GM19397 (cell line): ENCODE measurements around the gene TOMM22.
"Not testable (repeated sequence)": the region's sequence is repeated elsewhere in the genome, so short reads cannot be mapped to it uniquely, and the experiment has no call there.

Experiments used
- ATAC-seq: cut with Tn5 transposase; IDR thresholded peaks from one replicate; pipeline ENCODE4 v1.9.1; 2021; ENCODE audit warnings: mild to moderate bottlenecking, moderate library complexity; ENCODE audit not compliant: unreplicated experiment

The TOMM22 gene

DNA sequence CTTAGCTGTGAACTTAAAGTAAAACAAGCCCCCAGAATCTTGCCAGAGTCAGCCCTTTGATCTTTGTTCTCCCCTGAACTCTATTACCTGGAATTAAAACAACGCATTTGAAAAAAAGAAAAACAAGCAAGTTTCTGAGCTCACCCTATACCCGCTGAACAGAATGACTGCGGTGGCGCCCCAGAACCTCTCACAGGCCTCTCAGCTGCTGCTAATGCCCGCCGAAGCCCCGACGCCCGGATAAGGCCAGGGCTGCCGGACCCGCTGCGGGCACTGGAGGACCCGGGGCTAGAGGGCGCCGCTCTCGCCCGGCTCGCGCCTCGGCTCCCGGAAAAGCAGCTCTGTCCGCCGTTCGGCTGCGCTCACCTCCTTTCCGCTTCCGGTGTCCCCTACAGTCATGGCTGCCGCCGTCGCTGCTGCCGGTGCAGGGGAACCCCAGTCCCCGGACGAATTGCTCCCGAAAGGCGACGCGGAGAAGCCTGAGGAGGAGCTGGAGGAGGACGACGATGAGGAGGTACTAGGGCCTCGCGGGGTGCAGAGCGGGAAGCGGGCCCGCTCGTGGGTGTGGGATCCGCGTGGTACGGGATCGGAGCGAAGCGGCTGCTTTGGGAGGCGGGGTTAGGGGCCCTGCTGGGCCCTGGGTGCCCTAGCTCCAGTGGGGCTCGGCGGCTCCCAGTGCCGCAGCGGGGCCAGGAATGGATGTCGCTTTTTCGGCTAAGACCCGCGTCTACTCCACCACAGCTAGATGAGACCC is at the start of gene TOMM22:
Gene TOMM22, plus strand, starts transcription at position 376 of the 754 bp plus-strand sequence. Its CDS starts 22 bp downstream, at position 398.
- peak; percentile 94 for ATAC-seq

DNA sequence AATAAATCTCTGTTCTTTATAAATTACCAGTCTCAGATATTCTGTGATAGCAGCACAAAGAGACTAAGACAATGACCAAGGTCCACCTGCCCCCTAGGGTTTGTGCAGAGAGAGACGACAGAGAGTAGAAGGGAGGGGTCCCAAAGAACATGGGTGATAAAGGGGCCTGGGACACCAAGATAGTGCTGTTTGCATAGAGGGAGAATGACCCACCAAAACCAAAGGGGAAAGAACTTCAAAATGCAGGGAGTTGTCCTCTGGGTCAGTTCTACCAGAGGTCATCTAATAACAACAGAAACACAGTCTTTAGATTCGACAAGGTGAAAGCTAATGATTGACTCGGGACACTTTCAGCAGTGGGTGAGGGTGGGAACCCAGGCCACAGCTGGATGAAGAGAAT is 49.2 kb upstream of the TOMM22 start:
- ATAC-seq = no peak

DNA sequence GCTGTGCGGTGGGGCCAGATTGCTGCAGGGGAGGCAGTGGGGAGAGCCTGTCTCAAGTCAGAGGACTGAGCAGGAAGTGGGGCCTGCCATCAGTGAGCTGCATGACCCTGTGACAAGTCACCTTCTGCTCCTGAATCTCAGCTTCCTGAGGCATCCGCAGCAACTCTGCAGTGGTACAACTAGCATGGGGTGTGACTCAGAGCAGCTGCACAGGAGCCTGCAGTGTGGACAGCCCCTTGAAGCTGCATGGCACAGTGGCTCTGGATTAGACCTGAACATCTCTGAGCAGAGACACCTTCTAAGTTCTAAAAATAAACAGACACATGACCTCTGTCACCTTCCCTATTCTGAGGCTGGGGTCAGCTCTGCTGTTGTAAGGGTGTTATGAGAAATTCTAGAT is 43.5 kb upstream of the TOMM22 start:
- no peak for ATAC-seq

DNA sequence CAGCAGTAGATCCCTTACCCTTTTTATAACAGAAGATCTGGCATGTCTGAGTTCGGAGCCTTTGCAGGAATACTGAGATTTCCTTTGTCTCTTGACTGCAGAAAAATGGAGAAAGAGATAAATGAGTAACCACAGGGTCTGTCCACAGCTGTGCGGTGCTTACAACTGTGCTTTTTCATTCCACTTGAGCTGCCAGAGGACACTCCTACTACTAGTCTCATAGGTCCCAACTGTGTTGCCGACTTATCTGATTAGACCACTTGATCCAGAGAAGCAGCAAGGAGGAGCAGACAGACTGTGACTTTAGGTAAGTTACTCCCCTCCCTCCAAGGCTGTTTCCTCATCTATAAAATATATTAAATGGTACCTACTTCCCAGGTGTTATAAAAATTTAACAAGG is 43.0 kb upstream of the TOMM22 start:
- no peak for ATAC-seq

DNA sequence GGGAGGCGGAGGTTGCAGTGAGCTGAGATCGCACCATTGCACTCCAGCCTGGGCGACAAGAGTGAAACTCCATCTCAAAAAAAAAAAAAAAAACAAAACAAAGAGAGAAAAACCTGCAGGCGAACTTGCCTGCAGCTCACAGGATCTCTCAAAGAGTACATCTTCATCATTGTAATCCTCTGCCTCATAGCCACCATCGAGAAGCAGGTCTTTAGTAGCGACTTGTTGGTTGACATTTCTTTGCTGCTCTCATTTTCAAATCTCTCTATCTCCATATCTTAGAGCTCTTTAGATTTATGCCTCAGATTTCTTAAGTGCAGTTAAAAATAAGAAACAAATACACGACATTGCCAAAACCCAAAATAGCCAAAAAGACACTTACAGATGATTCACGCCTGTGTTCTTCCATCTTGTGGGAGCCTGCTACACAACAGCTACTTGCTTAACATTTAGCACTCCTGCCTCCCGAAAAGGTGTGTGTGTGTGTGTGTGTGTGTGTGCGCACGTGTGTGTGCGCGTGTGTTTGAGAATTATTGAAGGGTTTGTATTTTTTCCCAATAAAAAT is 40.2 kb upstream of the TOMM22 start:
- ATAC-seq = no peak

DNA sequence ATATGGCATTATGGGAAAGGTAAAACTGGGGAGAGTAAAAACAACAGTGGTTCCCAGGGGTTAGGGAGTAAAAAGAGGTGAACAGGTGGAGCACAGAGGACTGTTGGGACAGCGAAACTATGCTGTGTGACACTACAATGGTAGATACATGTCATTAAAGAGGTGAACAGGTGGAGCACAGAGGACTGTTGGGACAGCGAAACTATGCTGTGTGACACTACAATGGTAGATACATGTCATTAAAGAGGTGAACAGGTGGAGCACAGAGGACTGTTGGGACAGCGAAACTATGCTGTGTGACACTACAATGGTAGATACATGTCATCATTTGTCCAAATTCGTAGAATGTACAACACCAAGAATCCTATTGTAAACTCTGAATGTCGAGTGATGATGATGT is 37.5 kb upstream of the TOMM22 start:
- not testable (repeated sequence) for ATAC-seq

DNA sequence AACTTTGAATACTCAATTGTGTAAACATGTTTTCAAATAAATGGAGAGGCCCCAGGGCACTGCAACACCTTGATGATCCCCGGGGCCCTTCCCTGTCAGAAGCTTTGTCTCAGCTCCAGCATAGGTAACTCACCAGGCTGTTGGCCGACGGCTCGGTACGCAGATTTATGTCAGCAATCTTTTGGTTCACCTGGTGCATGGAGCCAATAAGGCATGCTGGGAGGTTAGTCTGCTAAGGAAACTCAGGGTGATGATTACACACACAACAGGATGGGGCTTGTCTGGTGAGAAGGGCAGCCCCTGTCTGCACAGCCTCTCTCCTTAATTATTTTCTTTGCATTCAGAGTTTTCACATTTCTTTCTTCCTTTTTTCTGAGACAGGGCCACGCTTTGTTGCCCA is 36.3 kb upstream of the TOMM22 start:
- ATAC-seq = no peak

DNA sequence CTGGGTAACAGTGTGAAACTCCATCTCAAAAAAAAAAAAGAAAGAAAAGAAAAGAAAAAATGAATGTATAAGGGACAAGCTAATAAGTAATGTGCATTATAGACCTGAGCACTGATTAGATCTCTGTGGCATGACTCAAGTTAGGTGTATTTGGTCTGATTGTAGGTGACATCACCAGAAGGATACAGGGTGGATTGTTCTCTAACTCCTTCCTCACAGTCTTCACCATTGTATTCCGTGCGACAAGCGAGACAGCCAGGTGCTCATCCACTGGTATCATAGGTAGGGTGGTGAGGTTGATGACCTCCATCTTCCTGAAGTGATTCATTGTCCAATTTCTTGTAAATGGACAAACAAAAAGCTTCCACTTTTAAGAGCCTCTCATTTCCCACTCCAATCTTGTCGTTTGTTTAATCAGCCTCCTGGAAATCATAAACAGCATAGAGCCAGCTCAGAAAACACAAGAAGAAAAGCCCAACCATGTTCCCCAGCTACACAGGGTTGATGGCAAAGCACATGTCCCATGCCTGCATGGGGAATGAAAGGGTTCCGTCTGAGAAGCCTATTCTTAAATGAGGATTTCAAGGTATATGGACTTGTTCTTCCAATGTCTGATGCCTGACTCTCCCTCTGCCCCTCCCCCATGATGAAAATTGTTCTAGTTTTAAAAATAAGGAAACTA is 31.8 kb upstream of the TOMM22 start:
- no peak for ATAC-seq

DNA sequence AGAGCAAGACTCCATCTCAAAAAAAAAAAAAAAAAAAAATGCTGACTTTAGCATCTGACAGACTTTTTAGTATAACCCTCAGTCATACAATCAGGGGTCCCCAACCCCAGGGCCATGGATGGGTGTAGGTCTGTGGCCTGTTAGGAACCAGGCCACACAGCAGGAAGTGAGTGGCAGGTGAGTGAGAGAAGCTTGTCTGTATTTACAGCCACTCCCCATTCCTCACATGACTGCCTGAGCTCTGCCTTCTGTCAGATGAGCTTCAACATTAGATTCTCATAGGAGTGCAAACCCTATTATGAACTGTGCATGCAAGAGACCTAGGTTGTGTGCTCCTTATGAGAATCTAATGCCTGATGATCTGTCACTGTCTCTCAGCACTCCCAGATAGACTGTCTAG is 28.9 kb upstream of the TOMM22 start:
- ATAC-seq = no peak

DNA sequence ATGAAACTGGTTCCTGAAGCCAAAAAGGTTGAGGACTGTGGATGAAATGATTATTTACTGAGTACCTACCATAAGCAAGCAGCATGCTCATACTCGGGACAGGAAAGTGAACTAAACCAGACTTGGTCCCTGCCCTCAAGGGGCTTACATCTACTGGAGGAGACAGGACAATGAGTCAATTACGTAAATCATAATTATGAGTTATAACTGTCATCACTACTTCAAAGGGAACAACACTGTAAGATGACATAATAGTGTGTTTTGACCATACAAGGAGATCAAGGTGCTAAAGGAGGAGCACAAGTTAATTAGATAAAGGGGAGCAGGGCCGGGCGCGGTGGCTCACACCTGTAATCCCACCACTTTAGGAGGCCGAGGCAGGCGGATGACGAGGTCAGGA is 28.0 kb upstream of the TOMM22 start:
- no peak for ATAC-seq

DNA sequence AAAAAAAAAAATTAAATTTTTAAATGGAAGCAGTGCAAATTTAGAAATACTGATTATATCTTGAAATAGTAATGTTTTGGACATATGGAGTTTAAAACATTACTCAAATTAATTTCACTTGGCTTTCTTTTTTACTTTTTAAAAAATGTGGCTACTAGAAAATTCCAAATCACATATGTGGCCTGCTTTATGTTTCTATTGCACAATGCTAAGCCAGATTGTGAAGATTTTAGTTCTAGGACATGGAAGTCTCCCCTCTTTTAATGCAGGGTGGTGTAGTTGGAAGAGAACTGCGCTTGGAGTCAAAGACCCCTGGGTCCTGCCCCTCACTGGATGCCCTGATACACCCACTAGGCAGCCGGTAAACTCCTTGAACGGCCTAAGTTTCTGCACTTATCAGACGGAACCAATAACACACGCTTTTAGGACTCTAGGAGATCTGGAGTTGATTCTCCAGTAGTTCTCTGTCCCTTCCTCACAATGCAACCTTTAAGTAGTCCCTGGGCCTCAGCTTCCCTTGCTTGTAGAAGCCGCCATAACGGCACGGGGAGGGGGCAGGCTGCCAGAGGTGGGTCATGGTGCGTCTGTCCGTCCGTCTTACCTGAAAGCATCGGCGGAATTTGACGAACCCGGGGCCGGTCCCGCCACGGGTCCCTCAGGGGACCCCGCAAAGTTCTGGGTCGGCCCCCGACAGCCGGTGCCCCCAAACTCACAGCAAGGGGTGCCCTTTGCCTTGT is 26.1 kb upstream of the TOMM22 start:
- no peak for ATAC-seq

DNA sequence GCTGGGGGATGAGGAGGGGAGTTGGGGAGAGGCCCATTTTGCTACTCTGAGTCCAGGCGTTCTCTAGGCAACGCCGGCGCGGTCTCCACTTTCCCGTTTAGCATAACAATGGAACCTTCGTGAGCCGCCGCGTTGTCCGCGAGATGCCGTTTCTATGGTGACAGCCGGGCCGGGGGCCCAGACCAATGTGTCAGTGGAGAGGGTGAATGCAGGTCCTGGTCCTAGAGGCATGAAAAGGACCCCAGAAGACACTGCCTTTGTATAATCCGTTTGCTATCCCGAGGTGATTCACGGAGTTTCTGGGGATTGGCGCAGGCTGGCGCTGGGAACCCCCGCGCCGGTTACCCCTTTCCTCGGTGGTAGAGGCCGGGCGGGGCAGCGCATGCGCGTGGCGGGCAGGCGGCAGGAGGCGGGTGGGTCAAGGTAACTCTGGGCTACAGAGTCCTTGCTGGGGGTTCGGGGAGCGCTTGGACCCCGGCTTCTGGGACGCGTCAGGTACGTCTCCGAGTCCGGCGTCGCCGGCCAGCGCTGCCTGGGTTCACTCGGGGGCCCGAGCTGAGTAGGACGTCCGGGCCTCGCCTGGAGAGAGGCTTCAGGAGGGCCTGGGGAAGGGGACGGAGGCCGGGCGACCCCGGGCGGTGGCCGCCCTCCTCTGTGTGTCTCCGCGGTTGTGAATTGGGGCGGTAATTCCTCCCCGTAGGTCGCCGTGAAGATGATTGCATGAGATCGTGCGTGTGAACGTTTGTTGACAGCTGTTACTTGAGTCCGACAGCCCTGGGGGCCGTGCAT is 25.3 kb upstream of the TOMM22 start, which contains the start of the genes CBY1 and FAM227A:
Gene CBY1, plus strand, starts transcription at position 383 of the 789 bp plus-strand sequence. CDS start 11,417 bp downstream, outside the sequence.
Gene FAM227A, minus strand, starts transcription at position 137 of the 789 bp plus-strand sequence. CDS start 6,224 bp downstream, outside the sequence.
- ATAC-seq = peak; percentile 79

DNA sequence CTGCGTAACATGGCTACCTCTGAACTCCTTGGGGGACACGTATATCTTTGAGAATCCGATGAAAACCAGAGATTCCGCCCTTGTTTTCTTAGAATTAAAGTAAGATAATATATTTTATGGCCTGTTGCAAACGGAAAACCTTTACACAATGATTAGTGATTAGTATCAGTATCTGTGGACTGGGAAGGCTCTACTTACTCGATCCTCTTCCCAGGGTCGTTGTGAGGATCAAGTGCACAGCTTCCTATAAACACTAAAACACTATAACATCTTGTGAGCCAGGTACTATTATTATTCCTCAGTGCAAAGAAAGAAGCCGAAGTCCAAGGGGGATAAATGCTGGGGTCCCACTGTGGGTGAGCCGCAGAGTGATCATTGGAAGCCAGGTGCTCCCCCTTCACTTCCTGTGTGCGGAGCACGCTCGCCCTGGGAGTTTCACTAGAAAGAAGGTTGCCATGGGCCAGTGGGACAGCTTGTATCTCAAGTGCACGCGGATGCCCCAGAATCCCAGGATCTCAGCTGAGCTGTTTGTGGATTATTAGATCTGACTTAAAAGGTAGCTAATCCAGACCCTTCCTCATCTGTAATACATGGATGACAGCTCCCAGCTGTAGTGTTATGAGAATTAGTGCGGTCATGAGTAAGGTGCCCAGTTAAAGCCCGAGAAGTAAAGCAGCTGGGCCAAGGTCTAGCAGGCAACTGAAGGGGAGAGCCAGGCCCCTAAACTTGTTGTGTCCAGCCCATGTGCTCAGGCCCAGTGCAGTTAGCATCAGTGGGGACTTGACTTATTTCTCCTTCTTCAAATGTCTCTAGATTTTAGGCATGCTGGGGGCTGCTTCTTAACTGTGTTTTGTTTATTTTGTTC is 24.5 kb upstream of the TOMM22 start:
- no peak for ATAC-seq

DNA sequence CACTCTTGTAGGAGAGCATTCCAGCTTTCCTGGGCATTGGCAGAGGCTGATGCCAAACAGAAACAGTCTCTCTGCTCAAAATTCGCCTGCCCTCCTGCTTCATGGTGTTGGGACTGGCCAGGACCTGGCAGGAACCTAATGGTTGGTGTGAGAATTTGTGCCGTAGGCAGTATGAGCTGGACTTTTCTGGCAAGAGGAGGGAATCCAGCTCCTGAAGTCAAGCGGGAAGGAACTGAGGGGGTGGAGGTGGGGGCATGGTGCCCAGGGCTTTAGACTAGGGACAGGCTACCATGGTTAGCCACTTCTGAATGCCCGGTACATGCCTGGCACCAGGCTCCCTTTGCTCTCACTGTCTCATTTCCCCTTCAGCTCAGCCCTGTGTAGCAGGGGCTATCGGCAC is 6.9 kb upstream of the TOMM22 start:
- no peak for ATAC-seq

DNA sequence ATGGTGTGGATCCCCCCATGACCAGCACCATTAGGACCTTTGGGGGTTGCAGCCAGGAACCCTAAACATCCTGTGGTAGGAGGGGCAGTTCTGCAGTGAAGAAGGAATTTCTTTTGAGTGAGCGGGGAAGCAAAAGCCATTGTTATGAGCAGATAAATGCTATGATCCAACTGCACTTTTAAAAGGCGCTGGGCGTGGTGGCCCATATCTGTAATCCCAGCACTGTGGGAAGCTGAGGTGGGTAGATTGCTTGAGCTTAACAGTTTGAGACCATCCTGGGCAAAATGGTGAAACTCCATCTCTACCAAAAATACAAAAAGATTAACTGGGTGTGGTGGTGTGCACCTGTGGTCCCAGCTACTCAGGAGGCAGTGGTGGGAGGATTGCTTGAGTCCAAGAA is 5.9 kb upstream of the TOMM22 start:
- ATAC-seq = no peak

DNA sequence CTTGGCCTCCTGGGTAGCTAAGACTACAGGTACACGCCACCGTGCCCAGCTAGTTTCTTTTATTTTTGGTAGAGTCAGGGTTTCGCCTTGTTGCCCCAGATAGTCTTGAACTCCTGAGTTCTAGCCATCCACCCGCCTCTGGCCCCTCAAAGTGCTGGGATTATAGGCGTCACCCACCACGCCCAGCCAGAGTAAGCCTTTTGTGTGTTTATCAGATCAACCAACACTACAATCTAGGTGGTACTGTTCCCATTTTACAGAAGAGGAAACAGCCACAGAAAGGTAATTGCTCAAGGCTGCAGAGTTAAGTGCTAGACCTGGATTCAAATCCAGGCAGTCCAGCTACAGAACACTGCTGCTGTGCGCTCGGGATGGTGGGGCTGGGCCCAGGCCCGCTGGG is 3.1 kb downstream of the TOMM22 start:
- no peak for ATAC-seq

DNA sequence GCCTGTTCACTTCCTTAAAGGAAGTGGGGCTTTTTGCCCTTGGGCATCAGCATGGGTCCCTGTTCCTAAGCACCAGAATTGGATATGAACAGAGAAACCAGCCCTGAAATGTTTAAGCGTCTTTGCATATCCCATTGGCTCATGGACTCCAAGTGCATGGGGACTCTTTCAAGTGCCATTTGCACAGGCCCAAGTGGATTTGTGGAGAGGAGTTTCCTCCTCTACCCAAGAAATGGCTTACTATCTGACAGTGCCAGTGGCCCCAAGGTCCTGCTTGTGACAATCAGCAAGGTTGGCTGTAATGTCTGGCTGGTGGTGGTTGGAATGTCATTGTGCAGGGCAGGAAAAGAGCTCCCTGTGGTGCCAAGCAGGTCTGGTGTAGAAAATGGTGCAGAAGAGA is 4.0 kb downstream of the TOMM22 start:
- ATAC-seq = no peak

DNA sequence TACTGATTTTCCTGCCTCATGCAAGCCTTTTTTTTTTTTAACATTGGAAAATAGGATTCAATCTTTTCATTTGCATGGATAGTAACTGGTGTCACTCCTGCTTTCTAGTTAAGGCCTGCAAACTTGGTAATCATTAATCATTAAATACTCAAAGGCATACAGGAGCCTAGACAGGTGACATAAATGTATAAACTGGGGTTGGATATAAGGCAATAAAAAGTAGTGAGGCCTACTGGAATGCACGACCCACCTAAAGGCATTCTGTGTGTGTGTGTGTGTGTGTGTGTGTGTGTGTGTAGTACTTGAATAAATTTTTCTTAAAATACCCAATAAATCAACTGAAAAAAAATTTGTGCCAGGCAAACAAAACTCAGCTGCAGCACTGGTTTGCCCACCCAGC is 7.9 kb downstream of the TOMM22 start:
- no peak for ATAC-seq

DNA sequence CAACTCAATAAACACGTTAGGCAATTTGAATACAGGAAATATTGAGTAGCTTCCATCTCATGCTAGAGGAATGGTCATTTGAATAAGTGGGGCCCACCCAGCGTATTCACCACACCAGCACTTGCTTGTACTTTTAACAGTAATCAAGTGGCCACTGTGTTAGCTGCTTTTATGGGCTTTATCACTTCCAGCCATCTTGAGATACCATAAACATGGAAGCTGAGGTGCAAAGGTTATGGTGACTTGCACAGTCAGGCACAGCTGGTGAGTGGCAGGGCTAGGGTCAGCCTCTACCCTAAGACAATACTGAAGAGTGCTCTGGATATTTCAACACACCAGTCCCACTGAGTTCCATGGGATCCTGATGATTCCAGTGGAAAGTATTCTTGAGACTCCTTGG is 12.3 kb downstream of the TOMM22 start:
- no peak for ATAC-seq

DNA sequence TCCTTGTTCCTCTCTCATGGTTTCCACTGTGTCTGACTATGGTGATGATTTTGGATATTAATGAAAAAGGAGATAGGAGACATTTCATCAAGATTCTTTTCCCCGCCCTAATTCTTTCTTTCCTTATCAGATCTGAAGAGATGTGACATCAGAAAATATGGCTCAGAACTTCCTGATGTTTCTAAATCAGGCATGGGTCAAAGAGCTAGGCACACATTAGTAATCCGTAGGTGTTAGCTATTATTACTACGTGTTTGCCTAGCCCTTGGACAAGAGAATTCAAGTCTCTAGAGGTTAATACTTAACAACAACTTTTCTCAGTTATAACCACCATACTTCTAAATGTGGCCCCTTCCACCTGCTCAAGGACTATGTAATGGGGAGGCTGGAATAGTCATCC is 13.2 kb downstream of the TOMM22 start:
- ATAC-seq = no peak
